HG02852 (cell line): ENCODE measurements around the gene PPARD.
"Not testable (repeated sequence)": the region's sequence is repeated elsewhere in the genome, so short reads cannot be mapped to it uniquely, and the experiment has no call there.

Experiments
- ATAC-seq: cut with Tn5 transposase; IDR thresholded peaks from one replicate; pipeline ENCODE4 v1.9.1; 2021; ENCODE audit warnings: mild to moderate bottlenecking, moderate library complexity; ENCODE audit not compliant: unreplicated experiment

The PPARD gene

DNA sequence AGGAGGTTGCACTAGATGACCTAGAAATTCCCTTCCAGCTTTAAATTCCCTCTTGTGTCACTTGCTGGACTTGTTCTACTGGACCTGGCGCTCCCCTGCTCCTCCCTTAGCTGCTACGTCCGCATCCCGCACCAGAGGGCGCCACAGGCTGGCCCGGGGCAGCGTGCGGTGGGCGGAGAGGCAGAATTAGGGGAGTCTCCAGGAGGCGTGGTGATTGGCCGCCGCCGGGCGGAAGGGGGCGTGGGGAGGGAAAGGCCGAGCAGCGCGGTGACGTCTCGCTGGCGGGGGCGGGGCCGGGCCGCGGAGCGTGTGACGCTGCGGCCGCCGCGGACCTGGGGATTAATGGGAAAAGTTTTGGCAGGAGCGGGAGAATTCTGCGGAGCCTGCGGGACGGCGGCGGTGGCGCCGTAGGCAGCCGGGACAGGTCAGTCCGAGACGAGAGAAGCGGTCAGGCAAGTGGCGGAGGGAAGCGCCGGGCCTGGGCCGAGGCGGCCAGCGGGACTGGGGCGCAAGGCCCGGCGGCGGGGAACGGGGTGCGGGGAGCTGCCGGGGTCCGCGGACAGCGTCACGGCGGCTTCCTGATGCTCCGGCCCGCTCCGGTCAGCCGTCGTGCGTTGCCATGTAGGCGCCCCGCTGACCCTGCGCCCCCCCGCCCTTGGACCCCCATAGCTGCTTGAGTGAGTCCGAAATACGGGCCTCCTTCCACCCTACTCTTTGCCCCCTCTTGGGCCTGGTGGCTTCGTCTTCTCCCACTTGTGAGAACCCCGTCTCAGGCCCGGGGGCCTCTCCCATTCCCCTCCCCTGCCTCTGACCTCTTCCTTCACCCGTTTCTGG lies at the start of gene PPARD:
Gene PPARD (plus strand): TSS at position 301 of the 834 bp plus-strand sequence. CDS start 68,530 bp downstream, outside the sequence.
- peak; percentile 94 for ATAC-seq

DNA sequence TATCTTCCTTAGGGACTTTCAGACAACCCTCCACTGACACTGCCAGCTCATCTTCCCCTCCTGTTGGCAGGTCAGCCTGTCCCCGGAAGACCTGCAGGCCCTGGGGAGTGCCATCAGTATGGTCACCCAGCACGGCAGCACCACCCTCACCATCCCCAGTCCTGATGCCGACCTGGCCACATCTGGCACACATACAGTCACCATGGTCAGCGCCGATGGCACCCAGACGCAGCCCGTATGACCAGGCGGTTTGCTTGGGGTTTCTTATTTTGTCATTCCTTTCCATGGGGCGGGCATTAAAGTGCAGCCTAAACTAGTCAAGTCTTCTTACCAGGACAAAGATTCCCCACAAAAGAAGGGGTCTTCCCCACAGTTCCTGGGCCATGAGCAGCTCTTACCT lies 48.7 kb upstream of the PPARD start:
- ATAC-seq: no peak

DNA sequence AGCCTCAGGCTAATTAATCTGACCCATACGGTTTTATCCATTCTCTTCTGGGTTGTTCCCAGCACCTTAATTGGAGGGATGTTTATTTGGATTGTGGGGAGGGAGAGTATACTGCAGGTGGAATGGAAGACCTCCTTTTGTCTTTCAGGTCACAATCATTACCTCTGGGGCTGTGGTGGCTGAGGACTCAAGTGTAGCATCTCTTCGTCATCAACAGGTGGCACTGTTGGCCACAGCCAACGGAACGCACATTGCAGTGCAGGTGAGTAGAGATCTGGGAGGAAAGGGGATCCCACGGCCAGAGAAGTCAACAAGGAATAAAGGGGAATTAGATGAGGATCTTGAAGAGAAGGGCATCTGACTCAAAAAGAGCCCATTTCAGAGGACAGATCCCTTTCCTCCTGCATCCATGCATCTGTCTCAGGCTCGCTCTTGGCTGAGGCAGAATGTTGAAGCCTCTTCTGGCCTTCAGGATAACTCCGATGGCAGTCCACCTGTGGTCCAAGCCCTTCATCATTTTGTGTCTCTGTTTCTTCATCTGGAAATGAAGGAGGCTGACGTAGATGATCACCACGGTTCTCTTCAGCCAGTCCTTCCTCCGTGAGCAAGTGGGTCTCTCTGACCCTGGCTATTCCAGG lies 47.9 kb upstream of the PPARD start:
- ATAC-seq: no peak

DNA sequence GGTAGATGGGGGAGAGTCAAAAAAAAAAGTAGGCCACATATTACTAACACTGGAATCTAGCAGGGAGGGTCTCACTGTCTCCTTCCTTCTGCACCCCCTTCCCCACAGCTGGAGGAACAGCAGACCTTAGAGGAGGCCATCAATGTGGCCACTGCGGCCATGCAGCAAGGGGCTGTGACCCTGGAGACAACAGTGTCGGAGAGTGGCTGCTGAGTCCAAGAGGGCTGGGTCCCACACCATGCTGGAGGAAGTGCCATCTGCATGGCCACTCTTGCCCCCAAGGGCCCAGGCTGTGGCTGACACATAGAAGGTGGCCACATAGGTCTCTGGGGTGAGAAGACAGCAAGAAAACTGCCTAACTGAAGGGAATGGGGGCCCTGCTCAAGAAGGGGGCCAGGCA lies 47.3 kb upstream of the PPARD start:
- ATAC-seq: no peak

DNA sequence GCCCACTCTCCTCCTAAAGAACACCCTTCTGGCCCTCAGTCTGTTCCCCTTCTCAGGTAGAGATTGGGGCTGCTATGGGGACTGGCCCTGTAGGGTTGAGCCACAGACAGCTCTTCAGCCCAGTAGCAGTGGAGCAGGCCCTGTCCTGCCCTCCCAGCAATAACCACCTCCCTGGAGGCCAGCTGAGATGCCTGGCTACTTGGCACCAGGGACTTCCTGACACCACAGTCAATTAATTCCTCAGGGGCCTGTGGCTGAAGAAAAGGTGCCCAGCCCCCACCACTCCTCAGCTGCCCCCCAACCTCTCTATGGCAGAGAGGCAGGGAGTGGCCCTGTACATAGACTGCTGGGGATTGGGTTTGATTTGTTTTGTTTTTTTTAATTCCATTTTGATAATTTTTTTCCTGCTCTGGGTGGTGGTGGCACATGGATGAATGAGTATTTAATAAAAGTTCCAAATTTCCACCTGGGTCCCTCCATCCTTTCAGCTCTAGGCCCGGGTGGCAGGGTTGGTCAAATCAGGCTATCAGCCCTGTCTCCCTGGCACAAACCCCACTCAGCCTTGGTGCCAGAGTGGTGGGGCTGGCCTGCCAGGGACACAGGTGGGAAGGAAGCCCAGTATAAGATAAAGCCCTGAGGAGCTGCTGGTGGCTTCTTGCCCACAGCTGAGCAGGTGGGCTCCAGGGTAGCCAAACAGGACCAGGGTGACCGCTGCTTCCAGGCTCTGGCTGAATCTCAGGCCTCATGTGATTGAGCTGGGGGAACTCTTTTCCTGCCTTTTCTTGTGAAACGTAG lies 46.6 kb upstream of the PPARD start:
- ATAC-seq: no peak

DNA sequence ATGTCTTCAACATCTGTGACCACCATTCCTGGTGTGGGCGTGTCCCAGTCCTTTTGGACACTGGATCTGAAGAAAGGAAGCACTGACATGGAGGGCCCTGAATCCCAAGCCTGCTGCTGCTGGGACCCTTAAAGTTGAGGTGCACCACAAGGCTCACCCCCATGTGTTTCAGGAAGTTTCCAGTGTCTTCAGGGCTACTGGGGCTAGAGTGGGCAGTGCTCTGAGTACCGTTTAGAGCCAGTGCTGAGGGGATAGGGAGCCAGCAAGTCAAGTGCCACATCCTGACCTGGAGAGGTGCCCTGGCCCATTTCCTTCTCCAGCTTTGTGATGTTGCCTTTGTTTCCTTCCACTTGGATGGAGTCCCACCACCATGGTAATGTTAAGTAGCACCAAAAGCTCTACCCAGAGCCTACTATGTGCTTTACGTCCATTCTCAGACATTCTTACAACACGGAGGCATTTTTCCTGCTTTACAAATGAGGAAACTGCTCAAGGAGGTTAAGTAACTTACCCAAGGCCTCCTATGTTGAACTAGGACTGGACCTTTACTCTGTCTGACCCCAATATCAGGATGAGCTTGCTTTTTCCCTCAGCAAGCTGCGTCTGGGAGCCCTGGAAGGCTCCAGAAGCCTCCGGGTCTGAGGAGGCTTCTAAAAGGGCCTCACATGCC lies 45.3 kb upstream of the PPARD start:
- no peak for ATAC-seq

DNA sequence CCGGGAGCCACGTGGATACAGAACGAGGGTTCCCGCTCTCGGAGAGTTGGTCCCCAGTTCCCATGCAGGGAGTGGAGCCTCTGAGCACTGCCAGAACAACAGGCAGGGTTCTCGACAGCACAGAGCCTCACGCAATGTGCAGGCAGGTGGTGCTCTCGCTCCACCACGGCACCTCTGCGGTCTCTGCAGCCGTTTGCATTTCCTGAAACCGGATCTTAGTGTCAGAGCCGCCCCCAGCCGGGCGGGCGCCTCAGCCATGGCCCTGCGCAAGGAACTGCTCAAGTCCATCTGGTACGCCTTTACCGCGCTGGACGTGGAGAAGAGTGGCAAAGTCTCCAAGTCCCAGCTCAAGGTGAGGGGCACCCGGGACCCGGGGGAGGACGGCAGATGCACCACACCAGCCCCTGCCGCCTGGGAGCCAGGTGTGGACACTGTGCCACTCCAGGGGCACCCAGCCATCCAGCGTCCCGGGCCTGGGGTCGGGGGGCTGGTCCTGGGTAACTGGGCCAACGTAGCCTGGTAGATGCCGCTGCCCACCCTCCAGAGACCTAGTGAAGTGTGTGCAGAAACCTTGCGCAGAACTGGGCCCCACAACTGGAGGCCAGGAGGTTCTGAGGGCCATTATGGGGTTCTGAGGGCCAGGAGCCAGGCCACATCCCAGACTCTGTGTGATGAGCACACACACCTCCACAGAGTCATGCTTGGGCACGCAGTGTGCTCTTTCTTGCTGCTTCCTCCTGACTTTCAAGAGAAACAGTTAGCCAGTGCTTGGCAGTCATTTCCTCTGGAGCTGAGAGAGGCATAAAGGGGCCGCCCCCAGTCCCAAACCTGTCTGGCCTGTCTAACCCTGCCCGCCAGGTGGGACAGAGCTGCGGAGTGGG lies 44.5 kb upstream of the PPARD start, which contains the start of gene DEF6:
Gene DEF6 (plus strand): TSS at position 218 of the 881 bp plus-strand sequence. CDS start 39 bp downstream, at position 257.
- ATAC-seq: peak; percentile 83

DNA sequence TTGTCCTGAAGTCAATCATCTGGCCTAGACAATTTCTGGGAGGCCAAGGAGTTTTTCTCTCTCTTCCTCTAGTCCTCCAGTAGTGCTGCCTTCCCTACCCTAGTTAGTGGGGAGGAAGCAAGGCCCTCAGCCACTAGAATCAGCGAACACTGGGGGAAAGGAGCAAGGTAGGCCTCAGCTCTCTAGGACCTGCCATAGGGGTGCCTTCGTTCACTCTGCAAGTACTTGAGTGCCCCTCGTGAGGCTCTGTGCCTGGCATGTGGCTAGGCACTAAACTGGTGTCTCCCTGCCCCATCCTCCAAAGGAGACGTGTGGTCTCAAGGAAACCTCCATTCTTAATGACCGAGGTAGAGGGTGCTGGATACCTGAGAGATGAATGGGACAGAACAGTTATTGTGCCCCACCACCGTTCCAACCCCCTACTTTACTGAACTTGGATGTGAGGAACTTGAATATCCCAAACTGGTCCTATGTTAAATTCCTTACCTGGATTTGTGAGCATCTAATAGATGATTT lies 43.7 kb upstream of the PPARD start:
- ATAC-seq: no peak

DNA sequence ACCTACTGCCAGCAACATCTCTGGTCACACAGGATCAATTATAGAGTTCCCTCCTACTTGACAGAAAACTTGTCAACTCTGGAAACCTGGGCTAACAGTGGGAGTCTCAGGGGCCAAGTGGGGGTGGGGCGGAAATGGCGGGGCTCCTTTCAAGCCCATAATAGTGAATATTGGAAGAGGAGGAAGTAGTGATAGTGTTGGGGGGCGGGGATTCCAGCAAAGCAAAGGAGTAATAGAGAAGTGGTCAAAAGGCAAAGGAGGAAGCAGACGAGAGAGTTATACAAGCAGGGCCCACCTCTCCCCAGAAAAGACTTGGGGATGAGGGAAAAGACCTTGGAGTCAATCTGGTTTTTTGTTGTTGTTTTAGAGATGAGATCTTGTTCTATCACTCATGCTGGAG lies 42.7 kb upstream of the PPARD start:
- no peak for ATAC-seq

DNA sequence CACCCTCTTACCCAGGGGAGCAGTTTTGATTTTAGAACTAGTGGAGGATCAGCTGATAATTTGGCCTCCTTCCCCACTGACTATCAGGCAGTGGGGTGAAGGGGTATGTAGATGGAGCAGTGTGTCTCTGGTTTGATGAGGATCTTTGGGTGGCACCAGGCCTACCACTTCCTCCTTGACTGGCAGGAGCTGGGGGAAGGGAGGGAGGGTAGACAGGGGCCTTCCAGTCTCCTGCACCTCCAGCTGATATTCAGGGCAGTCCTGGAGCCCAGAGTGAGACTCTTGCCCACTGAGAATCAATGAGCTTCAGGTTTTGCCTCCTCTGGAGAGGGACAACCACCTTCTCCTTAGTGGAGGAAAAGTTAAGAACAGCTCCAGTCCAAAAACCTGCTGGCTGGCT lies 41.5 kb upstream of the PPARD start:
- no peak for ATAC-seq

DNA sequence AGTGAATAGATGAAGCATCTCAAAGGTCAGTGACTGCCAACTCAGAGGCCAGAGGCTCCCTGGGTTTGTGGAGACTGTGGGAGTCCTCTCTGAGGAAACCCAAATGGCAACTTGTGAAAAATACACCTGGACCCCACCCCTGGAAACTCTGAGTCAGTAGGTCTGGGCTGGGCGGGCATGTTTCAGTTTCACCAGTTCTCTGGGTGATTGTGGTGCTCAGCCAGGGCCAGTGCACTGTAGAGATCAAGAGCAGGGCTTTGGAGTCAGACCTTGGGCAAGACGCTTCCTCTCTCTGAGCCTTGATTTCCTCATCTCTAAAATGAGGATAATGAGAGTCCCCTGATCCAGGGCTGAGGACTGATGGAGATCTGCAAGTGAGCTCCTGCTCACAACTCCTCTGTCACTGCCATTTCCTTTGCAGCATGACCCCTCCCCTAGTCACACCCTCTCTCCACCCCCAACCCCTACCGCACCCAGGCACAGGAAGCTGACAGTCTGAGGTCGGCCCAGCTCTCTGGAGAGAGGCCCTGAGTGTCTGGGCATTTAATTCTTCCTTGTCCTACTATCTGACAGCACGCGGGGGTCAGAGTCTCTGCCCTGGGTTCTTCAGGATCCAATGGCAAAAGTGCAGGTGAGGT lies 39.6 kb upstream of the PPARD start:
- peak; percentile 77 for ATAC-seq

DNA sequence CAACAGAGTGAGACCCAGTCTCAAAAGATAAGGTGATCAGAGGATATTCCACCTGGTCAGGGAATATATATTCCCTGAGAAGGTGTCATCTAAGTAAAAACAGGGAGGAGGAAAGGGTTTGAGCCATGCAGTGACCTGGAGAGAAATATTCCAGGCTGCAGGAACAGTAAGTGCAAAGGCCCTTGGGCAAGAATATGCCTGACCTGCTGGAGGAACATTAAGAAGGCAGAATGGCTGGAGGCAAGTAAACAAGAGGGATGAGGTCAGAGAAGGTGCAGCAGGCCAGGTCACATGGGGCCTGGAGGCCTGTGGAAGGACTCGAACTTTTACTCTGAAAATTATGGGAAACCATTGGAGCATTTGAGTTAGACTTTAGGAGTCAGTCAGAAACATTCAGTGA lies 38.1 kb upstream of the PPARD start:
- no peak for ATAC-seq

DNA sequence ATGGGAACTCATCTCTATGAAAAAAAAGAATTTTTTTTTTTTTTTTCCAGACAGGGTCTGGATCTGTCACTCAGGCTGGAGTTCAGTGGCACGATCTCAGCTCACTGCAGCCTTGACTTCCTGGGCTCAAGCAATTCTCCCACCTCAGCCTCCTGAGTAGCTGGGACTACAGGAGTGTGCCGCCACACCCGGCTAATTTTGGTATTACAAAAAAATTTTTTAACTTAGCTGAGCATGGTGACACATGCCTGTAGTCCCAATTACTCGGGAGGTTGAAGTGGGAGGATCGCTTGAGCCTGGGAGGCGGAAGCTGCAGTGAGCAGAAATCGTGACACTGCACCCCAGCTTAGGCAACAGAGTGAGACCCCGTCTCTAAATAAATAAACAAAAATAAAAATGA lies 37.2 kb upstream of the PPARD start:
- no peak for ATAC-seq

DNA sequence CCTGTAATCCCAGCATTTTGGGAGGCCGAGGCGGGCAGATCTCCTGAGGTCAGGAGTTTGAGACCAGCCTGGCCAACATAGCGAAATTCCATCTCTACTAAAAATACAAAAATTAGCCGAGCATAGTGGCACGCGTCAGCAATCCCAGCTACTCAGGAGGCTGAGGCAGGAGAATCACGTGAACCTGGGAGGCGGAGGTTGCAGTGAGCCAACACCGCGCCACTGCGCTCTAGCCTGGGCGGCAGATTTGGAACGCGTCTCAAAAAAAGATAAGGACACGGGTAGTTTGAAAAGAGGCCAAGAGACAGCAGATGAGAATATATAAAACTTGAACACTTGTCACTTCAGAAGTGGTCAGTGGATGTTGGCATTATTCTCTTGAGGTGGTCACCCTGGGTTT lies 35.2 kb upstream of the PPARD start:
- ATAC-seq: not testable (repeated sequence)

DNA sequence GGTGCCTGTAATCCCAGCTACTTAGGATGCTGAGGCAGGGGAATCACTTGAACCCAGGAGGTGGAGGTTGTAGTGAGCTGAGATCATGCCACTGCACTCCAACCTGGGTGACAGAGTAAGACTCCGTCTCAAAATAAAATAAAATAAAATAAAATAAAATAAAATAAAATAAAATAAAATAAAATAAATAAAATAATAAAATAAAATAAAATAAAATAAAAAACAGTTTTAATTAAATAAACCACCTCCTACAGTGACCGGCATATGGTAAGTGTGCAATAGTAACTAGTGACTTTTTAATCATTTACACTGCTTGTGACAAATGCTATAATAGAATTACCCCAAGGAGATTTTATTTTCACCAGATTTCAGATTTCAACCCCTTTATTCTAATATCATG lies 33.8 kb upstream of the PPARD start:
- not testable (repeated sequence) for ATAC-seq

DNA sequence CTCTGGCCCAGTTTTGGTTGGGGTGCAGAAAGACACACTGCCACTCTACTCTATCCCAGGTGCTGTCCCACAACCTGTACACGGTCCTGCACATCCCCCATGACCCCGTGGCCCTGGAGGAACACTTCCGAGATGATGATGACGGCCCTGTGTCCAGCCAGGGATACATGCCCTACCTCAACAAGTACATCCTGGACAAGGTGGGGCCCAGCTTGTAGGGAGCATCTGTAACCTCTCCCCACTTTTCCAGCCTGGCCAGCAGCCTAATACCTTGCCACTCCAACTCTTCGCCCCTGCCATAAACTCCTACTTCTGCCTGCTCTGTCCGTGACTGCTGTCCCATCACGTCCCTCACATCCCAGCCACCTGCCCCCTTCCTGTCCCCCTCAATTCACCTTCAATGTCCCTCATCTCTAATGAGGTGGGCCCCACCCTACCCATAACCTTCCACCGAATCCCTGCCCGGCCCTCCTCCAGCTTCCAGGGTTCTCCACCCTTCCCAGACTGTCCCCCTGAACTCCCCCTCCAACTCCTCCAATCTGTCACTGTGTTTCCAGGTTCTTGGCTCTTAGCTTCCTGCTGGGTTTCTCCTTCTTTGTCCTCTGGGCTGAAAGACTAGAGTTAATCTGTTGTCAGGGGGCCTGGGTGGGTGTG lies 32.6 kb upstream of the PPARD start:
- no peak for ATAC-seq

DNA sequence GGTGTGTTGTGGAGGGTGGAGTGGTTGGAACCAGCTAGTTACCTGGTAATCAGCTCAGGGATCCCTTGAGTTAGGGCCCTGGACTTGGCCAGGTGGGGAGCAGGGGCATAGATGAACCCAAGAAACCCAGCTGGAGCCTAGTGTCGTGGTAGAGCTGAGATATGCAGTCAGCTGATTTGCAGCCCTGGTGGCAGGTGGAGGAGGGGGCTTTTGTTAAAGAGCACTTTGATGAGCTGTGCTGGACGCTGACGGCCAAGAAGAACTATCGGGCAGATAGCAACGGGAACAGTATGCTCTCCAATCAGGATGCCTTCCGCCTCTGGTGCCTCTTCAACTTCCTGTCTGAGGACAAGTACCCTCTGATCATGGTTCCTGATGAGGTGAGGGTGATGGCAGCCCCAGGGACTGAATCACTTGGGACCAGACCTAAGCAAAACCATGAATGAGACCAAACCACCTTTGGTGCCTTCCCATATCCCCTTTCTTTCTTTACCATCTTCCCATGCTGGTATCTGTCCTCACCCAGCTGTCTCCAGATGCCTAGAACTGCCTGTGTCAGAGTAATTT lies 32.0 kb upstream of the PPARD start:
- no peak for ATAC-seq

DNA sequence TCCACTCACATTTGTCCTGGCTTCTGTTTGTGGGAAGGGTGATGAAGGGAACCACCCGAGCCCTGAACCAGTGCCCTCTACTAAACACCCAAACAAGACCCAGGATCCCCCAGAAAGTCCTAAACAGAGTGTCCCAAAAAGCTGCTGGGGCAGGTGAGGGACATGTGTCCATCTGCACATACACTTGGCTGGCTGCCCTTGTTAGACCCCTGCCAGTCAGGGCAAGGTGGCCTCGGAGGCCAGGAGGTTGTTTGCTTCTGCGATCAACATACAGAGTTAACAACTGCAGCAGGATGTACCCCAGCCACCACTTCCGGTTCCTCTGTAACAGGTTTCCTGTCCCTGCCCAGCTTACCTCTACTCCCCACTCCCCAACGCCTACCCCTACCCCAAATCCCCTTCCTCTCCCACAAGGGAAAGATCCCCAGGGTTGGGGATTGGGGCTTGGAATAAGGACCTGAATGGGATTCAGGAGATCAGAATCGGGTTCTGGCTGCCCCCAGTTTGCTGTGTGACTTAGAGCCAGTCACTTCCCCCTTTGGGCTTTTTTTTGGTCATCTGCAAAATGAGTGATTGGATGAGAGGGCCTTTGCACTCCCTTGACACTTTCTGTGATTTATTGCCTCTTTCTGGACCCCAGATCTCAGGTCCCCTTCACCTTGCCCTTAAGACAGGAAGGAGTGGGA lies 30.8 kb upstream of the PPARD start:
- no peak for ATAC-seq
